HepG2 (cell line): Measurements from ENCODE around the gene TRAF4. TPM values are rescaled to one million over a fixed set of nuclear protein-coding genes. Genes with fewer than 3 reads are reported as not detected.
A peak's percentile ranks its signal among the peaks of the same experiment; 100 is the strongest.

Experiments used
- CENPBD1 ChIP-seq: sonication (generic); formaldehyde crosslinking; IDR thresholded peaks from 2 replicates; pipeline ENCODE4 v1.8.0; 2022; ENCODE audit warnings: missing genetic modification reagents, low read depth, mild to moderate bottlenecking, borderline replicate concordance
- ESRRA ChIP-seq: sonication (generic); formaldehyde crosslinking; IDR thresholded peaks from 2 replicates; pipeline ENCODE4 v1.5.1; 2020; ENCODE audit warnings: mild to moderate bottlenecking, low read depth, missing genetic modification reagents
- HNRNPK ChIP-seq: fragments of 200-400 bp; formaldehyde crosslinking; IDR thresholded peaks from 2 replicates; pipeline ENCODE4 v1.6.1; 2018; ENCODE audit warnings: low read length, low read depth, moderate library complexity, mild to moderate bottlenecking; ENCODE audit not compliant: poor library complexity, severe bottlenecking
- IKZF5 ChIP-seq: IDR thresholded peaks from 2 replicates; pipeline ENCODE4 v1.6.1; 2018; ENCODE audit warnings: missing genetic modification reagents, mild to moderate bottlenecking, missing compliant biosample characterization
- JUNB ChIP-seq: sonication (generic); formaldehyde crosslinking; IDR thresholded peaks from 2 replicates; pipeline ENCODE4 v1.8.0; 2022; ENCODE audit warnings: missing genetic modification reagents, mild to moderate bottlenecking, borderline replicate concordance
- KAT7 ChIP-seq: IDR thresholded peaks from 2 replicates; pipeline ENCODE4 v1.6.1; 2018; ENCODE audit warnings: borderline replicate concordance, missing compliant biosample characterization
- MIER2 ChIP-seq: IDR thresholded peaks from 2 replicates; pipeline ENCODE4 v1.6.1; 2016; ENCODE audit warnings: missing biosample characterization, missing genetic modification reagents
- RBM39 ChIP-seq: fragments of 200-400 bp; formaldehyde crosslinking; IDR thresholded peaks from one replicate; pipeline ENCODE4 v1.6.1; 2018; ENCODE audit warnings: antibody characterized with exemption, mild to moderate bottlenecking, low read depth, low read length; ENCODE audit not compliant: poor library complexity, severe bottlenecking
- SMC3 ChIP-seq: IDR thresholded peaks from 2 replicates; pipeline ENCODE4 v1.6.1; 2011; ENCODE audit warnings: low read length, improper control_type of control experiment
- SP4 ChIP-seq: sonication (generic); formaldehyde crosslinking; IDR thresholded peaks from 2 replicates; pipeline ENCODE4 v1.8.1; 2023; ENCODE audit warnings: mild to moderate bottlenecking, missing genetic modification reagents
- STAG1 ChIP-seq: sonication (generic); formaldehyde crosslinking; IDR thresholded peaks from 2 replicates; pipeline ENCODE4 v1.4.0; 2020; ENCODE audit warnings: missing genetic modification reagents
- ZBTB20 ChIP-seq: sonication (generic); formaldehyde crosslinking; IDR thresholded peaks from 2 replicates; pipeline ENCODE4 v1.8.1; 2023; ENCODE audit warnings: missing genetic modification reagents, low read depth, mild to moderate bottlenecking, borderline replicate concordance
- ZBTB4 ChIP-seq: sonication (generic); formaldehyde crosslinking; IDR thresholded peaks from 2 replicates; pipeline ENCODE4 v1.4.0; 2020; ENCODE audit warnings: missing genetic modification reagents, mild to moderate bottlenecking, borderline replicate concordance
- ZNF766 ChIP-seq: sonication (generic); formaldehyde crosslinking; IDR thresholded peaks from 2 replicates; pipeline ENCODE4 v1.5.0; 2020; ENCODE audit warnings: missing genetic modification reagents, borderline replicate concordance
- polyA plus RNA-seq, 8 experiments: library from polyadenylated mRNA; depleted of rRNA in 3 of 8; stranded (reverse) in 7 of 8; unstranded in 1 of 8; fragments of >200 nt; fragmentation: Illumina TruSeq in 4 of 8; extraction: Trizol in 4 of 8; gene quantifications; 2 replicates each; pipeline versions ENCODE4 v1.2.1 to v1.2.3, GENCODE V29; 2011 to 2016; ENCODE audit warnings: low read depth in 4 of 8, missing spikeins in 1 of 8, mixed read lengths in 1 of 8; ENCODE audit not compliant: insufficient read depth in 1 of 8
- total RNA-seq, 5 experiments: library from RNA; depleted of rRNA; stranded (reverse); fragments of >200 nt; fragmentation: Illumina TruSeq; extraction: Trizol; gene quantifications; 2 replicates each; pipeline ENCODE4 v1.2.3, GENCODE V29; 2016; ENCODE audit warnings: low read depth in 1 of 5
- TF ChIP-seq, protein P1 (sequence below): sonication (generic); formaldehyde crosslinking; IDR thresholded peaks from 2 replicates; pipeline ENCODE4 v1.5.1; 2020; ENCODE audit warnings: mild to moderate bottlenecking, missing genetic modification reagents
- TF ChIP-seq, protein P2 (sequence below): sonication (generic); formaldehyde crosslinking; IDR thresholded peaks from 2 replicates; pipeline ENCODE4 v1.5.1; 2020; ENCODE audit warnings: missing genetic modification reagents, mild to moderate bottlenecking, borderline replicate concordance
- TF ChIP-seq, protein P3 (sequence below): sonication (generic); formaldehyde crosslinking; IDR thresholded peaks from 2 replicates; pipeline ENCODE4 v1.4.0; 2020; ENCODE audit warnings: missing genetic modification reagents

The TRAF4 gene
- total and polyA plus RNA-seq, 2 of the 13 experiments (the other 11 are each of a cell fraction or from before 2014, with no cell fraction given) = 86.0 to 89.9 TPM

GRCh38 chr17:28710861-28711722 lies 32.7 kb upstream of the TRAF4 start (continued):
- TF ChIP-seq STAG1 (CRISPR knock-in tag) = no peak
- TF ChIP-seq RBM39 = peak; percentile 25
- TF ChIP-seq JUNB = no peak
- peak; percentile 72; the same call in 1 of the 2 replicates for TF ChIP-seq ZNF766 (CRISPR knock-in tag)
- TF ChIP-seq KAT7 (CRISPR knock-in tag) = peak; percentile 73; the same call in 1 of the 2 replicates
- TF ChIP-seq ZBTB20 (CRISPR knock-in tag) = no peak
- peak; percentile 57 for TF ChIP-seq IKZF5
- TF ChIP-seq, protein P1, sequence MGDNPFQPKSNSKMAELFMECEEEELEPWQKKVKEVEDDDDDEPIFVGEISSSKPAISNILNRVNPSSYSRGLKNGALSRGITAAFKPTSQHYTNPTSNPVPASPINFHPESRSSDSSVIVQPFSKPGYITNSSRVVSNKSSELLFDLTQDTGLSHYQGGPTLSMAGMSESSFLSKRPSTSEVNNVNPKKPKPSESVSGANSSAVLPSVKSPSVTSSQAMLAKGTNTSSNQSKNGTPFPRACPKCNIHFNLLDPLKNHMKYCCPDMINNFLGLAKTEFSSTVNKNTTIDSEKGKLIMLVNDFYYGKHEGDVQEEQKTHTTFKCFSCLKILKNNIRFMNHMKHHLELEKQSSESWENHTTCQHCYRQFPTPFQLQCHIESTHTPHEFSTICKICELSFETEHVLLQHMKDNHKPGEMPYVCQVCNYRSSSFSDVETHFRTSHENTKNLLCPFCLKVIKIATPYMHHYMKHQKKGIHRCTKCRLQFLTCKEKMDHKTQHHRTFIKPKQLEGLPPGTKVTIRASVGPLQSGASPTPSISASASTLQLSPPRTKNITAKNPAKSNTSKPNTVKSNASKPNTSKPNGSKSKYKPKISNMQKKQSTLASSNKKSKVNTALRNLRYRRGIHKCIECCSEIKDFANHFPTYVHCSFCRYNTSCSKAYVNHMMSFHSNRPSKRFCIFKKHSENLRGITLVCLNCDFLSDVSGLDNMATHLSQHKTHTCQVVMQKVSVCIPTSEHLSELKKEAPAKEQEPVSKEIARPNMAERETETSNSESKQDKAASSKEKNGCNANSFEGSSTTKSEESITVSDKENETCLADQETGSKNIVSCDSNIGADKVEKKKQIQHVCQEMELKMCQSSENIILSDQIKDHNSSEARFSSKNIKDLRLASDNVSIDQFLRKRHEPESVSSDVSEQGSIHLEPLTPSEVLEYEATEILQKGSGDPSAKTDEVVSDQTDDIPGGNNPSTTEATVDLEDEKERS (CRISPR knock-in tag) = no peak
- TF ChIP-seq SP4 (CRISPR knock-in tag) = peak; percentile 93
- TF ChIP-seq ZBTB4 = no peak
- no peak for TF ChIP-seq SMC3
- TF ChIP-seq, protein P2, sequence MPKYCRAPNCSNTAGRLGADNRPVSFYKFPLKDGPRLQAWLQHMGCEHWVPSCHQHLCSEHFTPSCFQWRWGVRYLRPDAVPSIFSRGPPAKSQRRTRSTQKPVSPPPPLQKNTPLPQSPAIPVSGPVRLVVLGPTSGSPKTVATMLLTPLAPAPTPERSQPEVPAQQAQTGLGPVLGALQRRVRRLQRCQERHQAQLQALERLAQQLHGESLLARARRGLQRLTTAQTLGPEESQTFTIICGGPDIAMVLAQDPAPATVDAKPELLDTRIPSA (CRISPR knock-in tag) = no peak
- no peak; the same call in 1 of the 2 replicates for TF ChIP-seq CENPBD1 (CRISPR knock-in tag)
- peak; percentile 42; the same call in 1 of the 2 replicates for TF ChIP-seq ESRRA (CRISPR knock-in tag)
- TF ChIP-seq MIER2 (CRISPR knock-in tag) = no peak
- TF ChIP-seq, protein P3, sequence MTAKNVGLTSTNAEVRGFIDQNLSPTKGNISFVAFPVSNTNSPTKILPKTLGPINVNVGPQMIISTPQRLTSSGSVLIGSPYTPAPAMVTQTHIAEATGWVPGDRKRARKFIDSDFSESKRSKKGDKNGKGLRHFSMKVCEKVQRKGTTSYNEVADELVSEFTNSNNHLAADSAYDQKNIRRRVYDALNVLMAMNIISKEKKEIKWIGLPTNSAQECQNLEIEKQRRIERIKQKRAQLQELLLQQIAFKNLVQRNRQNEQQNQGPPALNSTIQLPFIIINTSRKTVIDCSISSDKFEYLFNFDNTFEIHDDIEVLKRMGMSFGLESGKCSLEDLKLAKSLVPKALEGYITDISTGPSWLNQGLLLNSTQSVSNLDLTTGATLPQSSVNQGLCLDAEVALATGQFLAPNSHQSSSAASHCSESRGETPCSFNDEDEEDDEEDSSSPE (CRISPR knock-in tag) = peak; percentile 86
- peak; percentile 93 for TF ChIP-seq HNRNPK
